HEK293 (cell line): ENCODE data around the gene CSAD.

Source experiments
- CTCF ChIA-PET: fragments of 350-600 bp; formaldehyde crosslinking; extraction: SDS; loops from one replicate; lab custom pipeline; 2021; ENCODE audit warnings: antibody characterized with exemption; lab: Yijun Ruan, JAX
- POLR2A ChIA-PET: fragments of 300-600 bp; formaldehyde crosslinking; extraction: SDS; loops from one replicate; lab custom pipeline; 2020; ENCODE audit warnings: antibody characterized with exemption, inconsistent platforms; lab: Yijun Ruan, JAX
- H3K27ac ChIP-seq: fragments of 200-500 bp; sonication (Bioruptor generic); 2 replicates; pipeline ENCODE4 v1.5.1; 2014; ENCODE audit warnings: low read depth, low read length, control low read depth, inconsistent platforms; ENCODE audit errors: extremely low read depth
- H3K36me3 ChIP-seq, 2 experiments: fragments of 200-500 bp in 1 of 2; sonication (Bioruptor generic) in 1 of 2; 1 replicate in 1 of 2; 2 replicates in 1 of 2; pipeline ENCODE4 v1.5.1; 2014 to 2017; ENCODE audit warnings: inconsistent platforms in 2 of 2, low read length in 2 of 2; ENCODE audit not compliant: control insufficient read depth in 2 of 2, insufficient read depth in 1 of 2
- H3K4me1 ChIP-seq: fragments of 200-500 bp; sonication (Bioruptor generic); 2 replicates; pipeline ENCODE4 v1.5.1; 2014; ENCODE audit warnings: mild to moderate bottlenecking, low read length, inconsistent platforms; ENCODE audit not compliant: control insufficient read depth, insufficient read depth
- H3K4me3 ChIP-seq: 2 replicates; pipeline ENCODE4 v1.5.1; 2011; ENCODE audit warnings: low read depth, mild to moderate bottlenecking, control low read depth, low read length, moderate library complexity
- H3K9me3 ChIP-seq: fragments of 200-500 bp; sonication (Bioruptor generic); 2 replicates; pipeline ENCODE4 v1.5.1; 2014; ENCODE audit warnings: low read depth, low read length, inconsistent platforms; ENCODE audit not compliant: control insufficient read depth, insufficient read depth
- EGR2 ChIP-seq: fragments of 450-650 bp; formaldehyde crosslinking; IDR thresholded peaks from 2 replicates; pipeline ENCODE4 v1.5.1; 2016; ENCODE audit warnings: low read depth, missing biosample characterization, missing genetic modification characterization
- FEZF1 ChIP-seq: fragments of 450-650 bp; formaldehyde crosslinking; IDR thresholded peaks from 2 replicates; pipeline ENCODE4 v1.5.1; 2016; ENCODE audit warnings: missing biosample characterization, missing genetic modification characterization
- GLIS1 ChIP-seq: fragments of 450-650 bp; formaldehyde crosslinking; IDR thresholded peaks from 2 replicates; pipeline ENCODE4 v1.5.1; 2016; ENCODE audit warnings: missing biosample characterization, missing genetic modification characterization
- GLIS2 ChIP-seq: fragments of 450-650 bp; formaldehyde crosslinking; IDR thresholded peaks from 2 replicates; pipeline ENCODE4 v1.5.1; 2016; ENCODE audit warnings: missing biosample characterization, missing genetic modification characterization
- HIC1 ChIP-seq: fragments of 450-650 bp; formaldehyde crosslinking; IDR thresholded peaks from 2 replicates; pipeline ENCODE4 v1.5.1; 2016; ENCODE audit warnings: missing biosample characterization, missing genetic modification characterization
- HOXA7 ChIP-seq: sonication (generic); formaldehyde crosslinking; IDR thresholded peaks from 2 replicates; pipeline ENCODE4 v1.8.1; 2022; ENCODE audit warnings: missing genetic modification reagents, borderline replicate concordance
- KLF1 ChIP-seq: fragments of 450-650 bp; formaldehyde crosslinking; IDR thresholded peaks from 2 replicates; pipeline ENCODE4 v1.5.1; 2016; ENCODE audit warnings: missing biosample characterization, missing genetic modification characterization
- KLF9 ChIP-seq: fragments of 450-650 bp; formaldehyde crosslinking; IDR thresholded peaks from 2 replicates; pipeline ENCODE4 v1.5.1; 2016; ENCODE audit warnings: missing biosample characterization, missing genetic modification characterization, low read depth
- OVOL3 ChIP-seq: fragments of 450-650 bp; formaldehyde crosslinking; IDR thresholded peaks from 2 replicates; pipeline ENCODE4 v1.5.1; 2016; ENCODE audit warnings: missing biosample characterization, missing genetic modification characterization
- TCF7L2 ChIP-seq: IDR thresholded peaks from 2 replicates; pipeline ENCODE4 v1.6.1; 2011; ENCODE audit warnings: low read depth, mild to moderate bottlenecking, inconsistent platforms, low read length, moderate library complexity, borderline replicate concordance
- YY1 ChIP-seq: fragments of 450-650 bp; formaldehyde crosslinking; IDR thresholded peaks from 2 replicates; pipeline ENCODE4 v1.5.1; 2018; ENCODE audit warnings: missing biosample characterization, missing genetic modification characterization
- ZBTB7A ChIP-seq: fragments of 450-650 bp; formaldehyde crosslinking; IDR thresholded peaks from 2 replicates; pipeline ENCODE4 v1.5.1; 2016; ENCODE audit warnings: low read depth, missing biosample characterization, missing genetic modification characterization
- ZFHX2 ChIP-seq: fragments of 450-650 bp; formaldehyde crosslinking; conservative IDR thresholded peaks from 2 replicates; pipeline ENCODE4 v1.5.1; 2016; ENCODE audit warnings: missing biosample characterization, missing genetic modification characterization
- ZIC2 ChIP-seq: fragments of 450-650 bp; formaldehyde crosslinking; IDR thresholded peaks from 2 replicates; pipeline ENCODE4 v1.5.1; 2016; ENCODE audit warnings: missing biosample characterization, missing genetic modification characterization
- ZNF248 ChIP-seq: fragments of 450-650 bp; formaldehyde crosslinking; IDR thresholded peaks from 2 replicates; pipeline ENCODE4 v1.5.1; 2017; ENCODE audit warnings: missing biosample characterization, missing genetic modification characterization
- ZNF266 ChIP-seq: fragments of 450-650 bp; formaldehyde crosslinking; IDR thresholded peaks from 2 replicates; pipeline ENCODE4 v1.5.1; 2016; ENCODE audit warnings: missing biosample characterization, missing genetic modification characterization, low read depth
- ZNF280D ChIP-seq: fragments of 450-650 bp; formaldehyde crosslinking; IDR thresholded peaks from 2 replicates; pipeline ENCODE4 v1.5.1; 2016; ENCODE audit warnings: missing biosample characterization, missing genetic modification characterization
- ZNF292 ChIP-seq: fragments of 450-650 bp; formaldehyde crosslinking; IDR thresholded peaks from 2 replicates; pipeline ENCODE4 v1.5.1; 2016; ENCODE audit warnings: low read depth, missing biosample characterization, missing genetic modification characterization, borderline replicate concordance
- ZNF37A ChIP-seq: fragments of 450-650 bp; IDR thresholded peaks from 2 replicates; pipeline ENCODE4 v1.5.1; 2018; ENCODE audit warnings: missing biosample characterization, missing genetic modification characterization
- ZNF426 ChIP-seq: fragments of 450-650 bp; formaldehyde crosslinking; IDR thresholded peaks from 2 replicates; pipeline ENCODE4 v1.5.1; 2017; ENCODE audit warnings: missing biosample characterization, missing genetic modification characterization, mild to moderate bottlenecking, inconsistent platforms, moderate library complexity
- ZNF707 ChIP-seq: fragments of 450-650 bp; formaldehyde crosslinking; IDR thresholded peaks from 2 replicates; pipeline ENCODE4 v1.5.1; 2016; ENCODE audit warnings: missing biosample characterization, missing genetic modification characterization
- ZSCAN4 ChIP-seq: fragments of 450-650 bp; formaldehyde crosslinking; IDR thresholded peaks from 2 replicates; pipeline ENCODE4 v1.5.1; 2017; ENCODE audit warnings: missing biosample characterization, missing genetic modification characterization

Gene CSAD

GRCh38 chr12:53230108-53230845 is 49.6 kb upstream of the CSAD start:
- no peak overlapping the region for H3K4me3 ChIP-seq
- no peaks in the 10 kb centered on the region for H3K9me3 ChIP-seq
- no peak overlapping the region for H3K27ac ChIP-seq
- no peaks in the 10 kb centered on the region for H3K36me3 ChIP-seq
- ChIA-PET CTCF (interaction anchor here (0.5 kb wide), 1 partner anchor 769 kb away, joined by 3 read pairs; no protein-coding TSS in a partner anchor), POLR2A (no interaction called here)
- peaks cover 12% of the 10 kb centered on the region for H3K4me1 ChIP-seq
- no peak for TF ChIP-seq HOXA7 (CRISPR knock-in tag)
- peak; percentile 44; the same call in 1 of the 2 replicates for TF ChIP-seq KLF1 (tag by site-specific recombination)
- TF ChIP-seq HIC1 = peak; percentile 90
- TF ChIP-seq OVOL3 (tag by site-specific recombination) = no peak
- peak; percentile 88 for TF ChIP-seq GLIS1
- TF ChIP-seq ZIC2 (tag by site-specific recombination) = peak; percentile 51; the same call in 1 of the 2 replicates
- TF ChIP-seq ZSCAN4 = peak; percentile 58; the same call in 1 of the 2 replicates
- TF ChIP-seq KLF9 = peak; percentile 60; the same call in 1 of the 2 replicates
- TF ChIP-seq GLIS2 (tag by site-specific recombination) = peak; percentile 30; the same call in 1 of the 2 replicates
- peak; percentile 47 for TF ChIP-seq ZFHX2

- ChIA-PET CTCF (interaction anchor here (0.5 kb wide), 2 partner anchors 74 to 769 kb away, joined by 3 read pairs; no protein-coding TSS in a partner anchor), POLR2A (no interaction called here)
- TF ChIP-seq EGR2 = no peak
- no peak for TF ChIP-seq ZNF707
- no peak for TF ChIP-seq ZNF248
- TF ChIP-seq KLF9 = no peak
- no peak for TF ChIP-seq ZNF37A (tag by site-specific recombination)
- no peak for TF ChIP-seq TCF7L2
- TF ChIP-seq FEZF1 (tag by site-specific recombination) = no peak
- TF ChIP-seq ZNF426 (tag by site-specific recombination) = no peak
- TF ChIP-seq ZNF280D (tag by site-specific recombination) = no peak
- no peak for TF ChIP-seq ZNF292 (tag by site-specific recombination)
- no peak for TF ChIP-seq YY1 (tag by site-specific recombination)
- TF ChIP-seq ZNF266 = no peak
- TF ChIP-seq ZBTB7A (tag by site-specific recombination) = no peak
- H3K9me3 ChIP-seq = no peaks in the 10 kb centered on the region
- H3K36me3 ChIP-seq = no peaks in the 10 kb centered on the region
- H3K27ac ChIP-seq = no peak overlapping the region
- H3K4me3 ChIP-seq = no peak overlapping the region
- peaks cover 12% of the 10 kb centered on the region for H3K4me1 ChIP-seq
Measured at GRCh38 chr12:53229454-53229853, 48.7 kb upstream of the CSAD start.
